Measurements from ENCODE around the gene SUCO.

DNA sequence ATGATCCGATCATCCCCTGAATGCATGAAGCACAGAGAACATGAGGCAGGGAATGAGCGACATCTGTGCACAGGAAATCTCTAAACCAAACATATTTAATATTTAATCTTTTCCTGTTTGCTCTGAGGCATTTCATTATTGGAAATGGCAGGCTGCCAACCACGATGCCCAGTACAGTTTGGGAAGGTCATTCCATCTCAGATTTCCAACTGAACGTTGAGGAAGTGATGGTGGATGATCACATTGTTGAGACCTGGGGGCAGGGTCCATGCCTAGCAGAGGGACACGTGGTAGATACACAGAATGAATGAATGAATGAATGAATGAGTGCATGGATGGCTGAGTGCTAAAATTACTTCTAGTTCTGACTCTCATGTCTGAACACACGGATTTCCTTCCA is 110.0 kb downstream of the SUCO start:
- TF ChIP-seq CTCF (IDR thresholded peaks at IDR 0.05) (no peak), POLR2A (IDR thresholded peaks at IDR 0.05) (no peak)
